ENCODE measurements around the gene MANEA.
"Not testable (repeated sequence)": the region's sequence is repeated elsewhere in the genome, so short reads cannot be mapped to it uniquely, and the experiment has no call there.

Gene MANEA

DNA sequence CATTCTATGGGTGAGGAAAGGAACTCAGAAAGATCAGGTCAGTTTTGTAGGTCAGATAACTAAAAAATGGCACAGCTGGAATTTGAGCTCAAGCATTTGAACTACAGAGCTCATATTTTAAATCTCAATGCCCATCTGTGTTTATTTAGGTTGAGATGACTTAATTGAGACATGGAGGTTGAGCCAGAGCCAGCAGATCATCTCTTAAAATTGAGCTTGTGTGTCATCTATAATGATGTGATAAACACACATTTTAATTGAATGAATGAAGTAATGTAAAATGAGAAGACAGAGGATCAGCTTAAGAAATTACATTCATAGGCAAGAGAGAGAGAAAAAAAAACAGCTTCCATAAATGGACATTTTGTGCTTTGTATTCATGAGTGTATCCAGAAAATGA lies 3.7 kb downstream of the MANEA start:
- Histone ChIP-seq H3K9me2 (replicated peaks; ENCODE audit: low read depth, low read length) (no peaks in the 10 kb centered on the region), H3K27me3 (ENCODE audit: insufficient read depth, low read length, poor library complexity, severe bottlenecking) (no peaks in the 10 kb centered on the region), H4K20me1 (ENCODE audit: insufficient read depth, low read length, poor library complexity, severe bottlenecking) (no peaks in the 10 kb centered on the region), H3K79me2 (ENCODE audit: insufficient read depth, low read length) (peaks cover 44% of the 10 kb centered on the region), H3F3A (ENCODE audit: low read depth) (peaks cover 11% of the 10 kb centered on the region), H3K4me1 (ENCODE audit: insufficient read depth, low read length, poor library complexity, severe bottlenecking) (peaks cover 16% of the 10 kb centered on the region), H2AFZ (ENCODE audit: low read length) (no peak overlapping the region), H3K4me2 (ENCODE audit: low read depth, low read length, poor library complexity, severe bottlenecking) (peak overlapping the region; percentile 11), H3K36me3 (ENCODE audit: insufficient read depth, low read length) (no peaks in the 10 kb centered on the region), H3K9ac (ENCODE audit: low read depth, low read length, poor library complexity, severe bottlenecking) (no peak overlapping the region), H3K4me3 (ENCODE audit: low read length, poor library complexity, severe bottlenecking) (no peak overlapping the region), H3K9me3 (ENCODE audit: insufficient read depth, low read depth, low read length) (no peaks in the 10 kb centered on the region; the same call in 1 of the 2 replicates)
- TF ChIP-seq CTCF (conservative IDR thresholded peaks at IDR 0.05; ENCODE audit: low read length) (no peak), EZH2phosphoT487 (IDR thresholded peaks at IDR 0.05; ENCODE audit: borderline replicate concordance) (no peak)

GRCh38 chr6:95584226-95584625 lies 6.9 kb downstream of the MANEA start:
- H3K79me2 ChIP-seq (ENCODE audit: insufficient read depth, low read length), result peaks cover 30% of the 10 kb centered on the region; the same call in 1 of the 2 replicates
- H3K4me2 ChIP-seq (ENCODE audit: low read depth, low read length, poor library complexity, severe bottlenecking); H3K4me3 ChIP-seq (ENCODE audit: low read length, poor library complexity, severe bottlenecking); H3K36me3 ChIP-seq (ENCODE audit: insufficient read depth, low read length); H3F3A ChIP-seq (ENCODE audit: low read depth); H3K9me3 ChIP-seq (ENCODE audit: insufficient read depth, low read depth, low read length); H4K20me1 ChIP-seq (ENCODE audit: insufficient read depth, low read length, poor library complexity, severe bottlenecking); H3K9me2 ChIP-seq (replicated peaks; ENCODE audit: low read depth, low read length); H2AFZ ChIP-seq (ENCODE audit: low read length); H3K27me3 ChIP-seq (ENCODE audit: insufficient read depth, low read length, poor library complexity, severe bottlenecking); H3K9ac ChIP-seq (ENCODE audit: low read depth, low read length, poor library complexity, severe bottlenecking): not testable (repeated sequence)
- H3K4me1 ChIP-seq (ENCODE audit: insufficient read depth, low read length, poor library complexity, severe bottlenecking), result peaks cover 18% of the 10 kb centered on the region

DNA sequence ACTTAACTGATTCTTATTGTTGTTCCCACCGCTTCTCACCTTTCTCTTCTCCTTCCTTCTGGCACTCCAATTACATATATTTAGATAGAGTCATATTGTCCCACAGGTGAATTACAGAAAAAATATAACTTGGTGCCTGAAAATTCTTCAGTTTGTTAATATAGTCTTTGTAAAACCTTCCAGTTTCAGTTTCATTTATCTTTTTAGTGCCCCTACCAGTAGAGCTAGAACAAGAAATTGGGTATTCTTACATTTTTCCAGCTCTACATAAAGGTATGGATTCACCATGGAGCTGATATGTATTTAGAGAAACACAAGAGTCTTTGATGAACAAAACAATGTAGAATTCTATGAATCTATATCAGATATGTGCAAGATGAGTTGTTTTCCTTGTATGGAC lies 10.7 kb downstream of the MANEA start:
- Histone ChIP-seq H3K4me2 (ENCODE audit: low read depth, low read length, poor library complexity, severe bottlenecking) (peak overlapping the region; percentile 70), H3K9me2 (replicated peaks; ENCODE audit: low read depth, low read length) (no peaks in the 10 kb centered on the region), H3K79me2 (ENCODE audit: insufficient read depth, low read length) (peaks cover 42% of the 10 kb centered on the region), H3K9me3 (ENCODE audit: insufficient read depth, low read depth, low read length) (no peaks in the 10 kb centered on the region; the same call in 1 of the 2 replicates), H3K4me3 (ENCODE audit: low read length, poor library complexity, severe bottlenecking) (peak overlapping the region; percentile 60), H3K9ac (ENCODE audit: low read depth, low read length, poor library complexity, severe bottlenecking) (peak overlapping the region; percentile 33), H2AFZ (ENCODE audit: low read length) (no peak overlapping the region), H3F3A (ENCODE audit: low read depth) (no peaks in the 10 kb centered on the region), H3K27me3 (ENCODE audit: insufficient read depth, low read length, poor library complexity, severe bottlenecking) (no peaks in the 10 kb centered on the region), H3K4me1 (ENCODE audit: insufficient read depth, low read length, poor library complexity, severe bottlenecking) (peaks cover 19% of the 10 kb centered on the region), H3K36me3 (ENCODE audit: insufficient read depth, low read length) (no peaks in the 10 kb centered on the region; the same call in 1 of the 2 replicates), H4K20me1 (ENCODE audit: insufficient read depth, low read length, poor library complexity, severe bottlenecking) (peaks cover 5% of the 10 kb centered on the region)
- no peak for TF ChIP-seq CTCF (conservative IDR thresholded peaks at IDR 0.05; ENCODE audit: low read length)

DNA sequence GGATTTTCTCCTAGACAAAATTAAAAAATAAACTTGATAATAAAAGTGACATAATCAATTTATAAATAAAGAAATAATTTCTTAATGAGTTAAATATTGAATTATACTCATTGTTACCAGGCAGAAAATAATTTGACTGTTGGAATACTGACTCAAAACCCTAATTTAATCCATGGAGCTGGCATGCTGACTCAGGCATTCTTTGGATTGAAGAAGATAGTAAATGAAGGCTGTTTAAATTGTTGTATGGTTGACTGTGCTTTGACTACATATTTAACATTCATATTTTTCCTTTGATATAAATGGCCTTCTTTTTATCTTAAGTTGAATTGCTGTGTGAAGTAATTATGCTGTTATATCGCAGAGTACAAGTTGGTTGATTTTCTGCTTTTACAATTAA lies 11.7 kb downstream of the MANEA start:
- peak overlapping the region; percentile 70 for H3K4me2 ChIP-seq (ENCODE audit: low read depth, low read length, poor library complexity, severe bottlenecking)
- no peaks in the 10 kb centered on the region; the same call in 1 of the 2 replicates for H3K9me3 ChIP-seq (ENCODE audit: insufficient read depth, low read depth, low read length)
- no peak overlapping the region for H2AFZ ChIP-seq (ENCODE audit: low read length)
- H3K4me3 ChIP-seq (ENCODE audit: low read length, poor library complexity, severe bottlenecking), result peak overlapping the region; percentile 60
- no peaks in the 10 kb centered on the region for H3K9me2 ChIP-seq (replicated peaks; ENCODE audit: low read depth, low read length)
- H3K4me1 ChIP-seq (ENCODE audit: insufficient read depth, low read length, poor library complexity, severe bottlenecking), result peaks cover 19% of the 10 kb centered on the region
- TF ChIP-seq EZH2phosphoT487 (IDR thresholded peaks at IDR 0.05; ENCODE audit: borderline replicate concordance) (no peak), CTCF (conservative IDR thresholded peaks at IDR 0.05; ENCODE audit: low read length) (no peak)
- peaks cover 5% of the 10 kb centered on the region for H4K20me1 ChIP-seq (ENCODE audit: insufficient read depth, low read length, poor library complexity, severe bottlenecking)
- H3K79me2 ChIP-seq (ENCODE audit: insufficient read depth, low read length), result peaks cover 42% of the 10 kb centered on the region
- H3K36me3 ChIP-seq (ENCODE audit: insufficient read depth, low read length), result no peaks in the 10 kb centered on the region; the same call in 1 of the 2 replicates
- no peak overlapping the region for H3K9ac ChIP-seq (ENCODE audit: low read depth, low read length, poor library complexity, severe bottlenecking)
- H3F3A ChIP-seq (ENCODE audit: low read depth), result no peaks in the 10 kb centered on the region
- no peaks in the 10 kb centered on the region for H3K27me3 ChIP-seq (ENCODE audit: insufficient read depth, low read length, poor library complexity, severe bottlenecking)
